ENCODE results near the gene KIAA0753. TPM values are rescaled to one million over a fixed set of nuclear protein-coding genes. Genes with fewer than 3 reads are reported as not detected.

The KIAA0753 gene
- total and polyA plus RNA-seq, 7 donors = 3.6 to 18.3 (median 14.1) TPM

DNA sequence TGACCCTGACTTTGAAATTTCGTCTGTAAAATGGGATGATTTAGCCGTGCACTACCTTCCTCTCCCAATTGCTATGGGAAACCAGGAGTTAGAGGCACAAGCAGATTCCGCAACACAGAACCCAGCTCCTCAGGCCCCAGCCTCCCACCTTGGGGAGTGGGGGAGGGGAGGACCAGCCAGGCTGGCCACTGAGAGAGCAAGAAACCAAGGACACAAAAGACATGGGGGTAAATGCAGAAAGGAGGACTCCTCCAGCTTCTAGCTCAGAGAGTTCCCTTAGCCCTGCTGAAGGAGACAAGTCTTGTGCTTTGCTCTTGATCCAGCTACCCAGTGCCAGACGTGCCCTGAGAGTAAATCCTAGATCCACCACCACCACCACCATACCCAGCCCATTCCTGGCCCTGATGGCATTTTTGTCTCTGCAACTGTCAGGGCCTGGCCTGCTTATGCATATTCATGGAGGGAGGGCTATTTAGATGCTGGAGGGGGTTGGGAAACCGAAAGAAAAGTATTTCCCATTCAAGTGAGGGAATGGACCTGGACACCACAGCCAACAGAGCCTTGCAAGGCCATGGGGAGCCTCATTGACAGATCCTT lies 110.1 kb downstream of the KIAA0753 start:
- 91 to 93% methylated on average over 5 of the region's 5 CpGs for WGBS, 2 donors
- H3K4me3 ChIP-seq = no peak overlapping the region
- H3K9me3 ChIP-seq = no peaks in the 10 kb centered on the region
- H3K4me1 ChIP-seq = no peaks in the 10 kb centered on the region
- H3K36me3 ChIP-seq = no peaks in the 10 kb centered on the region
- intact Hi-C loops (cut with DNase I) = no loop called here
- no peaks in the 10 kb centered on the region for H3K27me3 ChIP-seq
- DNase-seq = peak; percentile 25
- H3K27ac ChIP-seq = no peak overlapping the region
- TF ChIP-seq POLR2AphosphoS5 (IDR thresholded peaks at IDR 0.05) (no peak), CTCF (IDR thresholded peaks at IDR 0.05) (no peak), EP300 (IDR thresholded peaks at IDR 0.05) (no peak), POLR2A (IDR thresholded peaks at IDR 0.05) (no peak)

GRCh38 chr17:6528557-6528956 lies 112.0 kb downstream of the KIAA0753 start:
- Histone ChIP-seq H3K4me1 (peaks cover 0 to 5% (median under 1%) of the 10 kb centered on the region in 4 donors), H3K9me3 (no peaks in the 10 kb centered on the region), H3K27ac (peak overlapping the region in 1 of 4 donors; percentile 27), H3K4me3 (no peak overlapping the region), H3K36me3 (no peaks in the 10 kb centered on the region), H3K27me3 (no peaks in the 10 kb centered on the region)
- intact Hi-C loops (cut with DNase I) = no loop called here
- TF ChIP-seq EP300 (IDR thresholded peaks at IDR 0.05) (no peak), POLR2A (IDR thresholded peaks at IDR 0.05) (no peak), CTCF (IDR thresholded peaks at IDR 0.05) (no peak), POLR2AphosphoS5 (IDR thresholded peaks at IDR 0.05) (no peak)
- 82 to 86% methylated on average over 3 of the region's 3 CpGs for WGBS, 2 donors
- DNase-seq = peak; percentile 15

Small RNAs within 50 kb of the gene (small RNA-seq; reads per million reads assigned to genes)
- gene MIR4520-1 (0 to 0.06 (median 0) reads per million in 3 donors), gene RNA5SP435 (0.43 to 3.3 (median 1.2) reads per million in 3 donors)

Other genes with a start within 250 kb of the KIAA0753 start
- not detected for gene AIPL1, start 205.6 kb downstream of the KIAA0753 start, total RNA-seq
- not detected for gene AIPL1, start 205.6 kb downstream of the KIAA0753 start, polyA plus RNA-seq
- not detected for gene PIMREG, start 196.3 kb downstream of the KIAA0753 start, total RNA-seq
- gene PIMREG, start 196.3 kb downstream of the KIAA0753 start, polyA plus RNA-seq = 1 to 10 TPM in 2 of 3 donors, not detected in 1; 2.5 to 7.8 TPM
- 10 to 100 TPM in 1 of 4 donors, 1 to 10 TPM in 3; 4.3 to 13.6 (median 8.0) TPM for gene PITPNM3, start 84.2 kb downstream of the KIAA0753 start, total RNA-seq
- 1 to 10 TPM; 3.6 to 5.7 (median 4.6) TPM for gene PITPNM3, start 84.2 kb downstream of the KIAA0753 start, polyA plus RNA-seq
- gene TXNDC17, start 349 bp upstream of the KIAA0753 start, total RNA-seq = 100 to 1,000 TPM in 3 of 4 donors, 10 to 100 TPM in 1; 37.3 to 152 (median 120) TPM
- 100 to 1,000 TPM; 296 to 703 (median 532) TPM for gene TXNDC17, start 349 bp upstream of the KIAA0753 start, polyA plus RNA-seq
- gene MED31, start 10.9 kb upstream of the KIAA0753 start, total RNA-seq = 1 to 10 TPM; 2.0 to 8.6 (median 7.1) TPM
- gene MED31, start 10.9 kb upstream of the KIAA0753 start, polyA plus RNA-seq = 10 to 100 TPM in 2 of 3 donors, 1 to 10 TPM in 1; 9.6 to 24.0 (median 11.5) TPM
- gene C17orf100, start 11.1 kb upstream of the KIAA0753 start, total RNA-seq = 1 to 10 TPM in 3 of 4 donors, under 1 TPM in 1; 0.81 to 2.8 (median 1.7) TPM
- 1 to 10 TPM; 2.1 to 4.2 (median 2.1) TPM for gene C17orf100, start 11.1 kb upstream of the KIAA0753 start, polyA plus RNA-seq
- under 1 TPM in 1 of 4 donors, not detected in 3; 0.14 TPM for gene SLC13A5, start 72.7 kb upstream of the KIAA0753 start, total RNA-seq
- under 1 TPM in 2 of 3 donors, not detected in 1; under 0.01 to 0.03 TPM for gene SLC13A5, start 72.7 kb upstream of the KIAA0753 start, polyA plus RNA-seq
- 10 to 100 TPM in 3 of 4 donors, 1 to 10 TPM in 1; 9.7 to 59.5 (median 35.8) TPM for gene XAF1, start 115.3 kb upstream of the KIAA0753 start, total RNA-seq
- gene XAF1, start 115.3 kb upstream of the KIAA0753 start, polyA plus RNA-seq = 10 to 100 TPM in 1 of 3 donors, 1 to 10 TPM in 2; 3.2 to 64.1 (median 3.6) TPM
- not detected for gene FBXO39, start 135.5 kb upstream of the KIAA0753 start, total RNA-seq
- under 1 TPM in 1 of 3 donors, not detected in 2; 0.52 TPM for gene FBXO39, start 135.5 kb upstream of the KIAA0753 start, polyA plus RNA-seq
- not detected for gene TEKT1, start 191.0 kb upstream of the KIAA0753 start, total RNA-seq
- not detected for gene TEKT1, start 191.0 kb upstream of the KIAA0753 start, polyA plus RNA-seq

Data from sigmoid colon (tissue), 7 donors.